Measurements from ENCODE around the gene MRPS6. TPM values are rescaled to one million over a fixed set of nuclear protein-coding genes. Genes with fewer than 3 reads are reported as not detected.
A peak's percentile ranks its signal among the peaks of the same experiment; 100 is the strongest.

MRPS6 gene
- total RNA-seq, 2 donors from 2014 or later = 221 to 282 TPM

DNA sequence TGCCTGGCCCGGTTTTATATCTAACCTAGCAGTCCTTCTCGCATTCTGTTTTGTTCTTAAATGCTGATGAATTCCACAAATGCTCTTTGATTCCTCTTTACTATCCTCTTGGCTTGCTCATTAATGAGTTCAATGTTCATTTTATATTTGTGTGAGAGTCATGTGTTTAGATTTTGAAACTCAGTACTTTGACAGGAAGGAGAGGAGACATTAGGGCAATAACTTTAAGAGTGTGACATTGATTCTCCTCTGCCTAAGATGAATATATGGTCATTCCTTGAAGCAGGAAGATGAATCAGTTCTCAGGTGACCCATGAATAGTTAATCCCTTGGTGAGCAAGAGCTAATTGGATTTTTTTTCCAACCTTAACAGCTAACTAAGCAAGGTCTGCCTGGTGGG, 84.1 kb downstream of the MRPS6 start:
- Mint-ChIP-seq H3K4me3 (no peak overlapping the region), H3K9me3 (peaks cover 33% of the 10 kb centered on the region), H3K36me3 (ENCODE audit: low read depth) (peaks cover 45% of the 10 kb centered on the region), H3K27ac (no peak overlapping the region), H3K27me3 (ENCODE audit: insufficient read depth) (no peaks in the 10 kb centered on the region), H3K4me1 (peaks cover 3% of the 10 kb centered on the region)
- WGBS, 2 experiments (ENCODE audit: insufficient coverage in 1 of 2, insufficient read length in 1 of 2) = 93 to 100% methylated on average over 2 of the region's 2 CpGs
- Histone ChIP-seq H3K4me3 (ENCODE audit: low read length) (no peak overlapping the region), H3K4me1 (ENCODE audit: control insufficient read depth, insufficient read depth, low read length) (no peaks in the 10 kb centered on the region), H3K9me3 (ENCODE audit: control insufficient read depth, low read length) (peaks cover 17% of the 10 kb centered on the region), H3K36me3 (ENCODE audit: control insufficient read depth, insufficient read depth, low read length) (peaks cover 7% of the 10 kb centered on the region), H3K9ac (ENCODE audit: extremely low read depth, low read length, poor library complexity, severe bottlenecking) (no peak overlapping the region), H3K27me3 (ENCODE audit: control insufficient read depth, insufficient read depth, low read length, poor library complexity, severe bottlenecking) (no peaks in the 10 kb centered on the region), H3K27ac (ENCODE audit: low read depth, low read length) (no peak overlapping the region)
- TF ChIP-seq, protein P1, sequence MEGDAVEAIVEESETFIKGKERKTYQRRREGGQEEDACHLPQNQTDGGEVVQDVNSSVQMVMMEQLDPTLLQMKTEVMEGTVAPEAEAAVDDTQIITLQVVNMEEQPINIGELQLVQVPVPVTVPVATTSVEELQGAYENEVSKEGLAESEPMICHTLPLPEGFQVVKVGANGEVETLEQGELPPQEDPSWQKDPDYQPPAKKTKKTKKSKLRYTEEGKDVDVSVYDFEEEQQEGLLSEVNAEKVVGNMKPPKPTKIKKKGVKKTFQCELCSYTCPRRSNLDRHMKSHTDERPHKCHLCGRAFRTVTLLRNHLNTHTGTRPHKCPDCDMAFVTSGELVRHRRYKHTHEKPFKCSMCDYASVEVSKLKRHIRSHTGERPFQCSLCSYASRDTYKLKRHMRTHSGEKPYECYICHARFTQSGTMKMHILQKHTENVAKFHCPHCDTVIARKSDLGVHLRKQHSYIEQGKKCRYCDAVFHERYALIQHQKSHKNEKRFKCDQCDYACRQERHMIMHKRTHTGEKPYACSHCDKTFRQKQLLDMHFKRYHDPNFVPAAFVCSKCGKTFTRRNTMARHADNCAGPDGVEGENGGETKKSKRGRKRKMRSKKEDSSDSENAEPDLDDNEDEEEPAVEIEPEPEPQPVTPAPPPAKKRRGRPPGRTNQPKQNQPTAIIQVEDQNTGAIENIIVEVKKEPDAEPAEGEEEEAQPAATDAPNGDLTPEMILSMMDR (conservative IDR thresholded peaks at IDR 0.05) = no peak
- no peak for DNase-seq

DNA sequence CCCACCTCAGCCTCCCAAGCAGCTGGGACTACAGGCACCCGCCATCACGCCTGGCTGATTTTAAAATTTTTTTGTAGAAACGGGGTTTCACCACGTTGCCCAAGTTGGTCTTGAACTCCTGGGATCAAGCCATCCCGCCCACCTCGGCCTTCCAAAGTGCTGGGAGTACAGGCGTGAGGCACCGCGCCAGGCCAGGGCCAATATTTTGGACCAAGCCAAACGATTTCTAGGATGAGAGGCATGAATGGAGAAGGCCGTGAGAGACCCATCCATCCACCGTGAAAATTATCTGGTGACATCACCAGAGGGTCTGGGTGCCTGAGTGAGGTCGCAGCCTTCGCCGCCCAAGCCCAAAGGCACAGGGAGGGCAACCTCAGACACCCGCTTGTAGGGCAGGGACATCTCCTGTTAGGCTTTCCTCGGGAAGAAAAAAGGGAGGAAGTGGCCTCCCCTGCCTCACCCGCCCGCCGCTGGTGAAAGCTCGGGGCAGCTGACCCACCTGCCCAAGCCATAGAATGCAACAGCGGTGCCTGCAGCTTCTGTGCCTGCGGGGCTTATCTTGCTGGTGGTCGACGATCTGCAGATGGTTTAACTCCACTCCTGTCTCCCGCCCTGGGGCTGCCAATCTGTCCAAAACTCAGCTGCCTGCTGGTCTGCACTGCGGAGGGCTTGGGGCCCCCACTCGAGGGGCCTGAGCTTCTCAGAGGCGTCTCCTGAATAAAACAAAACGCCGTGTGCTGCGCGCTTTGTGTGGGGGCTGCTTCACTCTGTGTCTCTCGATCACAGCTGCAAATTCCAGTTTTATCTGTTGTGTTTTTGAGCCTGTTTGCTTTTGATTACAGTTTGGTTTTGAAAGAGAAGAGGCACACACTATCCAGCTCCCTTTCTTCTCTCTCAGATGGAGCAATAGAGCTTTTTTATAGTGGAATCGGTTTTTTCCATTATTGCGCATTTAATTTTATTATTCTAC, 85.8 kb downstream of the MRPS6 start:
- Histone ChIP-seq H3K9ac (ENCODE audit: extremely low read depth, low read length, poor library complexity, severe bottlenecking) (no peak overlapping the region), H3K36me3 (ENCODE audit: control insufficient read depth, insufficient read depth, low read length) (peaks cover 7% of the 10 kb centered on the region), H3K27me3 (ENCODE audit: control insufficient read depth, insufficient read depth, low read length, poor library complexity, severe bottlenecking) (no peaks in the 10 kb centered on the region), H3K4me1 (ENCODE audit: control insufficient read depth, insufficient read depth, low read length) (no peaks in the 10 kb centered on the region), H3K27ac (ENCODE audit: low read depth, low read length) (no peak overlapping the region), H3K4me3 (ENCODE audit: low read length) (no peak overlapping the region), H3K9me3 (ENCODE audit: control insufficient read depth, low read length) (peaks cover 33% of the 10 kb centered on the region)
- Mint-ChIP-seq H3K27ac (no peak overlapping the region), H3K36me3 (ENCODE audit: low read depth) (peaks cover 46% of the 10 kb centered on the region), H3K4me3 (no peak overlapping the region), H3K9me3 (peaks cover 48% of the 10 kb centered on the region), H3K4me1 (peaks cover 3% of the 10 kb centered on the region), H3K27me3 (ENCODE audit: insufficient read depth) (no peaks in the 10 kb centered on the region)
- TF ChIP-seq, protein P1 (conservative IDR thresholded peaks at IDR 0.05) = no peak
- 94 to 95% methylated on average over 23 to 36 of the region's 36 CpGs for WGBS, 2 experiments (ENCODE audit: insufficient coverage in 1 of 2, insufficient read length in 1 of 2)
- no peak for DNase-seq

DNA sequence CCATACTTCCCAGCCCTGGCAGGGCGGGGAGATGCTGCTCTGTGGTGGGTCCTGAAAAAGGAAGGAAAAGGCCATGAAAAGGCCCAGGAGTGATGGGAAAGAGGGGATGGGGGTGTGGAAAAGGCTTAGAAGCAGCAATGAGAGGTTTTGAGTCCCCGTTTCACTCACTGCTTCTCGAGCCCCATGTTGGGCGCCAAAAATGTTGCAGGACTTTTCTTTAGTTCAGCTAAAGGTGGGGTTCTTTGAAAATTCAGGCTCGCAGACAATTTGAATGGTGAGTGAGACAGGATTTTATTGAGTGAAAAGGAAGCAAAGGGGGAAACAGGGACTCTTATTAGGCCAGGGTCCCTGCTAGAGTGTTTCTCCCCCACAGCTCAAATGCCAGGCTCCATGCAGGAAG, 93.1 kb downstream of the MRPS6 start:
- DNase-seq = no peak
- no peaks in the 10 kb centered on the region for H3K27me3 ChIP-seq (ENCODE audit: control insufficient read depth, insufficient read depth, low read length, poor library complexity, severe bottlenecking)
- WGBS, 2 experiments (ENCODE audit: insufficient coverage in 1 of 2, insufficient read length in 1 of 2) = 80 to 92% methylated on average over 5 of the region's 5 CpGs
- no peaks in the 10 kb centered on the region for H3K4me1 Mint-ChIP-seq
- H3K9me3 Mint-ChIP-seq = peaks cover 92% of the 10 kb centered on the region
- H3K9ac ChIP-seq (ENCODE audit: extremely low read depth, low read length, poor library complexity, severe bottlenecking) = no peak overlapping the region
- peak overlapping the region; percentile 71 for H3K4me3 ChIP-seq (ENCODE audit: low read length)
- no peaks in the 10 kb centered on the region for H3K27me3 Mint-ChIP-seq (ENCODE audit: insufficient read depth)
- no peak overlapping the region for H3K27ac ChIP-seq (ENCODE audit: low read depth, low read length)
- no peak overlapping the region for H3K27ac Mint-ChIP-seq
- peaks cover 18% of the 10 kb centered on the region for H3K36me3 ChIP-seq (ENCODE audit: control insufficient read depth, insufficient read depth, low read length)
- TF ChIP-seq, protein P1 (conservative IDR thresholded peaks at IDR 0.05) = no peak
- no peaks in the 10 kb centered on the region for H3K4me1 ChIP-seq (ENCODE audit: control insufficient read depth, insufficient read depth, low read length)
- peaks cover 88% of the 10 kb centered on the region for H3K9me3 ChIP-seq (ENCODE audit: control insufficient read depth, low read length)
- H3K4me3 Mint-ChIP-seq = no peak overlapping the region
- peaks cover 79% of the 10 kb centered on the region for H3K36me3 Mint-ChIP-seq (ENCODE audit: low read depth)
